AG04450 (cell line): ENCODE measurements around the gene FMN2. TPM values are rescaled to one million over a fixed set of nuclear protein-coding genes. Genes with fewer than 3 reads are reported as not detected.

Experiments
- CTCF ChIA-PET: fragments of 300-600, 350-600 bp; formaldehyde crosslinking; extraction: SDS; loops from one replicate; lab custom pipeline; 2022; ENCODE audit warnings: antibody characterized with exemption, inconsistent platforms; lab: Charles Lee
- POLR2A ChIA-PET: fragments of 350-600 bp; formaldehyde crosslinking; extraction: SDS; loops from one replicate; lab custom pipeline; 2021; ENCODE audit warnings: antibody characterized with exemption, inconsistent platforms; lab: Yijun Ruan, JAX
- DNase-seq: peaks from one replicate; pipeline ENCODE4 v3.0.0-alpha.2; 2011; ENCODE audit warnings: low read depth, low spot score
- H3K27ac ChIP-seq: one replicate; pipeline ENCODE4 v1.5.1; 2012; ENCODE audit warnings: low read depth, low read length, control low read depth
- H3K27me3 ChIP-seq: one replicate; pipeline ENCODE4 v1.6.0; 2012; ENCODE audit warnings: low read length; ENCODE audit not compliant: control insufficient read depth, insufficient read depth
- H3K4me3 ChIP-seq: 2 replicates; pipeline ENCODE4 v1.5.1; 2011; ENCODE audit warnings: mild to moderate bottlenecking, low read depth, low read length, control low read depth
- H3K9me3 ChIP-seq: 2 replicates; pipeline ENCODE4 v1.5.1; 2012; ENCODE audit warnings: low read length; ENCODE audit not compliant: control insufficient read depth, insufficient read depth
- polyA plus RNA-seq: library from polyadenylated mRNA; depleted of rRNA; stranded (reverse); fragments of >200 nt; gene quantifications from 2 replicates; pipeline ENCODE4 v1.2.3, GENCODE V29; 2011
- TF ChIP-seq, protein P1 (sequence below): IDR thresholded peaks from 2 replicates; pipeline ENCODE4 v1.5.1; 2011; ENCODE audit warnings: low read depth, low read length, control low read depth, inconsistent platforms

The FMN2 gene
- polyA plus RNA-seq, 1 experiment: 6.9 TPM

DNA sequence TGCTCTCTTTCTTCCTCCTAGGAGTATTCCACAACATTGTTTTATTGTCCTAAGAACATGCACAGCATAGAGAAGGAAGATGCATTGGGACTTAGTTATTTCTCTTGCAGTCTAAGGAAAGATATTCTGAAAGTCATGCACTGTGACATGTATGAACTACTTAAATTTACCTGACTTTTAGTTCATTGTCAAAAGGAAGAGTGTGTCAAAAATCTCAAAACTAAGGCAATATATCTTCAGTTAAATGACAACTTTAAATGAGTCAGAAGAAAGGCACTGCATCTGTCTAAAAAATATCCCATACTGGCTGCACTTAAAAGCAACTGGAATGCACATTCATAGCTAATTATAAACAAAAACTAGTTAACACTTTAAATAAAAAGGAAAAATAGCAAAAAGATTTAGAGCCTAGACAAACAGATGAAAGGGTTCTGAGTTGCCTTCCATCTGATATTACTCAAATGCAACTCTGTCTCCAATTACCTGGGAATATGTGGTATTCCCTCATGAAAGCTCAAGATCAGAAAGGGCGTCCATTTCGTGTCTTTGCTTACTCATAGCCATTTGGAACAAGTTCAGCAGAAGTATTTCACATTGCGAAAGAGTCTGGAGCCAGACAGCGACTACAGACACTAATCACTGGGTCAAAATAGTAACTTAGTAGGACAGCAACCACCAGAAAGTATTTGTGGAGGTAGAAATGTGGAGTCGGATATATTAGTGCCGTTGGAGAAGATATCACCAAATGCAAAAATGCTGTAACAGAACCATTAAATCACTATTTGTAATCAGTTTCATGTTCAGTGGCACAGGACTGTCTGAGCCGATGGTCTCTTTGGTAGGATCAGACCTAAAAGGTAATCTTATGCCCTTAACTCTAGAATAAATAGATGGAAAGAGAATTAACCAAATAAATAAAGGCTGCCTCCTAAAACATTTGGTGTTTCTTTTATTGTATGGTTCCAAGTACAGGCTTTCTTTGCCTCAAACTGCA is 294.6 kb downstream of the FMN2 start:
- DNase-seq: peak; percentile 66
- Histone ChIP-seq H3K4me3 (no peak overlapping the region), H3K27me3 (no peaks in the 10 kb centered on the region), H3K27ac (no peak overlapping the region), H3K9me3 (peaks cover 8% of the 10 kb centered on the region)
- ChIA-PET POLR2A (no interaction called here), CTCF (no interaction called here)
- TF ChIP-seq, protein P1, sequence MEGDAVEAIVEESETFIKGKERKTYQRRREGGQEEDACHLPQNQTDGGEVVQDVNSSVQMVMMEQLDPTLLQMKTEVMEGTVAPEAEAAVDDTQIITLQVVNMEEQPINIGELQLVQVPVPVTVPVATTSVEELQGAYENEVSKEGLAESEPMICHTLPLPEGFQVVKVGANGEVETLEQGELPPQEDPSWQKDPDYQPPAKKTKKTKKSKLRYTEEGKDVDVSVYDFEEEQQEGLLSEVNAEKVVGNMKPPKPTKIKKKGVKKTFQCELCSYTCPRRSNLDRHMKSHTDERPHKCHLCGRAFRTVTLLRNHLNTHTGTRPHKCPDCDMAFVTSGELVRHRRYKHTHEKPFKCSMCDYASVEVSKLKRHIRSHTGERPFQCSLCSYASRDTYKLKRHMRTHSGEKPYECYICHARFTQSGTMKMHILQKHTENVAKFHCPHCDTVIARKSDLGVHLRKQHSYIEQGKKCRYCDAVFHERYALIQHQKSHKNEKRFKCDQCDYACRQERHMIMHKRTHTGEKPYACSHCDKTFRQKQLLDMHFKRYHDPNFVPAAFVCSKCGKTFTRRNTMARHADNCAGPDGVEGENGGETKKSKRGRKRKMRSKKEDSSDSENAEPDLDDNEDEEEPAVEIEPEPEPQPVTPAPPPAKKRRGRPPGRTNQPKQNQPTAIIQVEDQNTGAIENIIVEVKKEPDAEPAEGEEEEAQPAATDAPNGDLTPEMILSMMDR: no peak

DNA sequence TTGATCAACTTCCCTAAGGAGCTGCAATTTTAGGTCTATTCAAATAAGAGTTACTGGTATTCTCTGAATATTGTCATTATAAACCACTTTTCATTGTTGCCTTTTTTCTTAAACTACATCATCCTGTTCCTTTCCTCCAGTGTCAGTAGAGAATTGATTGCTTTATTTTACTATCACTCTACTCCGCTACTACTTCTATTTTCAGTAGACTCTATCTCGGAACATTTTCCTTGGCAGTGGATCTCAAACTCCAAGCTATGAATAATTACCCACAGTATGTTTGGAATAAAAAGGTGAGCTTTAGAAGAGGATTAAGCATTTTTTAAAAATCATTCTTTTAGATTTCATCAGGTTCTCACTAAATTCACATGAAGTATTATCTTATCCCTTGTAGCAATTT is 295.4 kb downstream of the FMN2 start:
- no peak overlapping the region for H3K27ac ChIP-seq
- DNase-seq: no peak
- H3K27me3 ChIP-seq: no peaks in the 10 kb centered on the region
- ChIA-PET CTCF (no interaction called here), POLR2A (no interaction called here)
- no peak overlapping the region for H3K4me3 ChIP-seq
- peaks cover 4% of the 10 kb centered on the region; the same call in 1 of the 2 replicates for H3K9me3 ChIP-seq
- TF ChIP-seq, protein P1: no peak

DNA sequence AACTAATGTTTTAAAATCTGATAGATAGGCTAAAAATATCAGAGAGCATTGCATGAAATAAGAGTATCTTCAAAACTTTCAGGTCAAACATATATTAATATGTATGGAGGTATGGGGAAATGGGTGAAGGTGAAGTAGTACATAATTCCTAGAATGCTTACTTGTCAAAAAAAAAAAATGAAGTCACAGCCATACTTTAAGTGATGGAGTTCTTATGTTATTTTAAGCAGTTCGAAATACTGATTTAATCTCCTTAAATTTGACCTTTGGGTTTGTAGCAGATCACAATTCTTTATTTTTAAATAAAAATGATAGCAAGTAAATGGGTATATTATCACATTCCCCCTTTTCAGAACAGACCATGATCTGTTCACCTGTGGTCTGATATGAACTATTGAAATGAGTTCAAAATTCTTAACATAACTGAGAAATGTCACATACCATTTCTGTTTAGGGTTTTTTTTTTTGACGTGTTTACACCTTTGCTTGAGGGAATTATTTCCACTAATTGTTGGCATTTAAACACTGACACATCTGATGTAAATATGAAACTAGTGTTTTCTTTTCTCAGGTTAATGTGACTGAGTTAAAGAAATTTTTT is 300.1 kb downstream of the FMN2 start:
- ChIA-PET CTCF (no interaction called here), POLR2A (no interaction called here)
- no peak overlapping the region for H3K27ac ChIP-seq

DNA sequence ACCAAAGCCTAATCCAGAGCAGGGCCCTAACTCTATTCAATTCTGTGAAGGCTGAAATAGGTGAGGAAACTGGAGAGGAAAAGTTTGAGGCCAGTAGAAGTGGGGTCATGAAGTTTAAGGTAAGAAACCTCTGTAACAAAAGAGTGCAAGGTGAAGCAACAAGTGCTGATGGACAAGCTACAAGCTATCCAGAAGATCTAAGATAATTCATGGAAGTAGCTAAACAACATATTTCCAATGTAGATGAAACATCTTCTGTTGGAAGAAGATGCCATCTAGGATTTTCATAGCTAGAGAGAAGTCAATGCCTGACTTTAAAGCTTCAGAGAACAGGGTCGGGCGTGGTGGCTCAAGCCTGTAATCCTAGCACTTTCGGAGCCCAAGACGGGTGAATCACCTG is 302.7 kb downstream of the FMN2 start:
- Histone ChIP-seq H3K4me3 (no peak overlapping the region), H3K27ac (no peak overlapping the region), H3K9me3 (no peaks in the 10 kb centered on the region; the same call in 1 of the 2 replicates), H3K27me3 (no peaks in the 10 kb centered on the region)
- DNase-seq: no peak
- TF ChIP-seq, protein P1: no peak
- POLR2A ChIA-PET: no interaction called here
- CTCF ChIA-PET: no interaction called here

More for the DNA sequence above, 300.1 kb downstream of the FMN2 start:
- TF ChIP-seq, protein P1: no peak
- Histone ChIP-seq H3K27me3 (no peaks in the 10 kb centered on the region), H3K4me3 (no peak overlapping the region), H3K9me3 (no peaks in the 10 kb centered on the region; the same call in 1 of the 2 replicates)
- DNase-seq: no peak

DNA sequence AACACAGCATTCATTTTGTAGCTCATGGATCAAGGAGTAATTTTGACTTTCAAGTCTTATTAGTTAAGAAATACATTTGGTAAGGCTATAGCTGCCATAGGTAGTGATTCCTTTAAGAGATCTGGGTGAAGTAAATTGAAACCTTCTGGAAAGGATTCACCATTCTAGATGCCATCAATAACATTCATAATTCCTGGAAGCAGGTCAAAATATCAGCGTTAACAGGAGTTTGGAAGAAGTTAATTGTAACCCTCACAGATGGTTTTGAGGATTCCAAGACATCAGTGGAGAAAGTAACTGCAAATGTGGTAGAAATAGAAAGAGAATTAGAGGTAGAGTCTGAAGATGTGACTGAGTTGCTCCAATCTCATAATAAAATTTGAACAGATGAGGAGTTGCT is 303.7 kb downstream of the FMN2 start:
- Histone ChIP-seq H3K9me3 (no peaks in the 10 kb centered on the region; the same call in 1 of the 2 replicates), H3K27me3 (no peaks in the 10 kb centered on the region), H3K4me3 (no peak overlapping the region), H3K27ac (no peak overlapping the region)
- CTCF ChIA-PET: no interaction called here
- TF ChIP-seq, protein P1: no peak
- no peak for DNase-seq
- POLR2A ChIA-PET: no interaction called here
